Nephron (organoid): ENCODE results near the gene ANKZF1.

ENCODE experiments used
- H3K27ac Mint-ChIP-seq, 3 experiments: 2 replicates each; pipeline ENCODE4 v1.8.0; 2020; ENCODE audit warnings: mixed read lengths in 3 of 3, mild to moderate bottlenecking in 2 of 3, moderate library complexity in 1 of 3
- H3K27me3 Mint-ChIP-seq: 2 replicates; pipeline ENCODE4 v1.8.0; 2021; ENCODE audit warnings: low read depth, mild to moderate bottlenecking, moderate library complexity, mixed read lengths
- H3K36me3 Mint-ChIP-seq: 2 replicates; pipeline ENCODE4 v1.8.0; 2020; ENCODE audit warnings: low read depth, mixed read lengths
- H3K4me1 Mint-ChIP-seq: 2 replicates; pipeline ENCODE4 v1.8.0; 2020; ENCODE audit warnings: mixed read lengths
- H3K4me3 Mint-ChIP-seq, 3 experiments: 2 replicates each; pipeline ENCODE4 v1.8.0; 2020; ENCODE audit warnings: mild to moderate bottlenecking in 3 of 3, mixed read lengths in 3 of 3, moderate library complexity in 2 of 3
- H3K9me3 Mint-ChIP-seq: 2 replicates; pipeline ENCODE4 v1.8.0; 2020; ENCODE audit warnings: mixed read lengths
- CTCF ChIP-seq, 3 experiments: fragments of 200-600 bp; sonication (generic); IDR thresholded peaks; one replicate each; pipeline ENCODE4 v1.5.0; 2021; ENCODE audit warnings: antibody characterized with exemption in 3 of 3; ENCODE audit not compliant: unreplicated experiment in 3 of 3

ANKZF1 gene

DNA sequence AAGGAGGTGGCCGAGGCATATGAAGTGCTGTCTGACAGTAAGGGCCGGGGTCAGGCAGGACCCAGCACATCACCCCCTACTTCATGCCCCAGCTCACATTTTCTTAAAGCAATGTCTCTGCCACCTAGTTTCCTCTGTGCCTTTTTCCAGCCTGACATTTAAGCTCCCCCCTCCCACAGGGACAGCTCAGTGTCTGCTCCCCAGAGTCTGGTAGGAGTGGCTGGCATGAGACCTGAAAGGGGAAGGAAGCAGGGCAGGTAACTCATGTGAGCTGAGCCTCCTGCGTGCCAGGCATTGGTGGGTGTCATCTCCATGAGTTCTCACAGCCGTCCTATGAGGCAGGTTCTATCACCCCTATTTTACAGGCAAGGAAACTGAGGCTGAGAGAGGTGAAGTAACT, 51.0 kb downstream of the ANKZF1 start:
- Mint-ChIP-seq H3K27me3 (peaks cover 10% of the 10 kb centered on the region), H3K4me3 (peak overlapping the region; percentile 92 to 95 (median 93)), H3K27ac (peak overlapping the region in 1 of 3 experiments; percentile 97), H3K9me3 (no peaks in the 10 kb centered on the region), H3K36me3 (peaks cover 26% of the 10 kb centered on the region), H3K4me1 (peaks cover 56% of the 10 kb centered on the region)
- TF ChIP-seq CTCF (IDR thresholded peaks at IDR 0.05; ENCODE audit: unreplicated experiment in 3 of 3), result no peak

DNA sequence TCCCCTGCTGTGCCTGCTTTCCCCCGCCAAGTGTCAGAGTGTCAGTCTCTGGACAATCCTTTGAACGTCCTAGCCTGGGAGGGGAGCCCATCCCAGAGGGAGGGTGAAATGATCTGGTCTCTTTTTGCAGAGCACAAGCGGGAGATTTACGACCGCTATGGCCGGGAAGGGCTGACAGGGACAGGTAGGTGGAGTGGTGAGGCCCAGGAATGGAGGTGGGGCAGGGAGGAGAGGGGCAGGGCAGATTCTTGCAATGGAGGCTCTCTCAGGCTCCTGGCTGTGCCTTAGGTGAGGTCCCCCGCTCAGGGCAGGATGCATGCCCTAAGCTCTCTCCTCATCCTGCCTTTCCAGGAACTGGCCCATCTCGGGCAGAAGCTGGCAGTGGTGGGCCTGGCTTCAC, 52.0 kb downstream of the ANKZF1 start:
- H3K27me3 Mint-ChIP-seq, result peaks cover 10% of the 10 kb centered on the region
- H3K27ac Mint-ChIP-seq, result peak overlapping the region in 2 of 3 experiments; percentile 37 to 97
- H3K9me3 Mint-ChIP-seq, result no peaks in the 10 kb centered on the region
- peaks cover 26% of the 10 kb centered on the region for H3K36me3 Mint-ChIP-seq
- H3K4me3 Mint-ChIP-seq, result peak overlapping the region in 2 of 3 experiments; percentile 21 to 95
- peaks cover 63% of the 10 kb centered on the region for H3K4me1 Mint-ChIP-seq
- no peak for TF ChIP-seq CTCF (IDR thresholded peaks at IDR 0.05; ENCODE audit: unreplicated experiment in 3 of 3)

GRCh38 chr2:219282375-219282774, 52.8 kb downstream of the ANKZF1 start:
- Mint-ChIP-seq H3K9me3 (no peaks in the 10 kb centered on the region), H3K4me3 (no peak overlapping the region), H3K27me3 (peaks cover 10% of the 10 kb centered on the region), H3K4me1 (peaks cover 60% of the 10 kb centered on the region), H3K27ac (no peak overlapping the region), H3K36me3 (peaks cover 26% of the 10 kb centered on the region)
- TF ChIP-seq CTCF (IDR thresholded peaks at IDR 0.05; ENCODE audit: unreplicated experiment in 3 of 3), result no peak

GRCh38 chr2:219282943-219283581, 53.5 kb downstream of the ANKZF1 start:
- H3K36me3 Mint-ChIP-seq, result peaks cover 26% of the 10 kb centered on the region
- H3K4me3 Mint-ChIP-seq, result peak overlapping the region; percentile 47 to 52 (median 51)
- TF ChIP-seq CTCF (IDR thresholded peaks at IDR 0.05; ENCODE audit: unreplicated experiment in 3 of 3), result no peak
- no peaks in the 10 kb centered on the region for H3K9me3 Mint-ChIP-seq
- H3K27me3 Mint-ChIP-seq, result peaks cover 4% of the 10 kb centered on the region
- H3K27ac Mint-ChIP-seq, result peak overlapping the region in 2 of 3 experiments; percentile 33 to 36
- H3K4me1 Mint-ChIP-seq, result peaks cover 57% of the 10 kb centered on the region

GRCh38 chr2:219284501-219285372, 55.1 kb downstream of the ANKZF1 start:
- peaks cover 5% of the 10 kb centered on the region for H3K27me3 Mint-ChIP-seq
- peaks cover 51% of the 10 kb centered on the region for H3K4me1 Mint-ChIP-seq
- TF ChIP-seq CTCF (IDR thresholded peaks at IDR 0.05; ENCODE audit: unreplicated experiment in 3 of 3), result no peak
- H3K36me3 Mint-ChIP-seq, result peaks cover 26% of the 10 kb centered on the region
- H3K4me3 Mint-ChIP-seq, result no peak overlapping the region
- peak overlapping the region in 1 of 3 experiments; percentile 69 for H3K27ac Mint-ChIP-seq
- no peaks in the 10 kb centered on the region for H3K9me3 Mint-ChIP-seq
